HepG2 (cell line): ENCODE results near the gene HIVEP2. TPM values are rescaled to one million over a fixed set of nuclear protein-coding genes. Genes with fewer than 3 reads are reported as not detected.

Experiments used
- ATAC-seq: fragments of 200-7000 bp; cut with Tn5 transposase; 3 replicates; pipeline ENCODE4 v1.9.1; 2020; ENCODE audit warnings: mild to moderate bottlenecking, moderate library complexity
- BruUV-seq: library from RNA; stranded (reverse); fragments of 400-500 nt; replicated peaks from 2 replicates; lab custom pipeline; 2021; lab: Mats Ljungman, UMichigan
- CTCF ChIA-PET: fragments of 300-600 bp; formaldehyde crosslinking; extraction: SDS; loops from one replicate; lab custom pipeline; 2021; ENCODE audit warnings: low total read pairs, inconsistent platforms, low intra/inter-chr PET ratio; lab: Yijun Ruan, JAX
- POLR2A ChIA-PET: fragments of 350-600 bp; sonication (Branson Sonifier 250); formaldehyde crosslinking; loops from one replicate; lab custom pipeline; 2020; ENCODE audit warnings: antibody characterized with exemption, inconsistent platforms; lab: Yijun Ruan, JAX
- DNase-seq: peaks from one replicate; pipeline ENCODE4 v3.0.0-alpha.2; 2015; ENCODE audit warnings: low spot score
- FAIRE-seq: peaks from 3 replicates; lab custom pipeline; 2011; peaks lifted over from hg19 to GRCh38; lab: Jason Lieb, UNC
- H2AFZ ChIP-seq: one replicate; pipeline ENCODE4 v1.6.1; 2011; ENCODE audit warnings: low read length, inconsistent platforms
- H3K27ac ChIP-seq: fragments of 300-600 bp; 3 replicates; pipeline ENCODE4 v1.8.0; 2011; ENCODE audit warnings: mixed run types, mild to moderate bottlenecking, mixed read lengths, low read length, inconsistent platforms; ENCODE audit not compliant: insufficient read depth; ENCODE audit errors: extremely low read length
- H3K27me3 ChIP-seq, 2 experiments: fragments of 200-600 bp in 1 of 2; 2 replicates in 1 of 2; 3 replicates in 1 of 2; pipeline versions ENCODE4 v1.6.0 to v1.8.0; 2011; ENCODE audit warnings: low read length in 2 of 2, mild to moderate bottlenecking in 2 of 2, moderate library complexity in 2 of 2, inconsistent platforms in 1 of 2; ENCODE audit not compliant: insufficient read depth in 2 of 2, control insufficient read depth in 1 of 2
- H3K36me3 ChIP-seq, 2 experiments: fragments of 200-600 bp in 1 of 2; replicated peaks in 1 of 2; 2 replicates in 1 of 2; 3 replicates in 1 of 2; pipeline versions ENCODE4 v1.5.1 to v1.8.0; 2011; ENCODE audit warnings: low read length in 2 of 2, inconsistent platforms in 1 of 2; ENCODE audit not compliant: insufficient read depth in 2 of 2, control insufficient read depth in 1 of 2
- H3K4me1 ChIP-seq: 2 replicates; pipeline ENCODE4 v1.5.1; 2012; ENCODE audit warnings: low read length, inconsistent platforms; ENCODE audit not compliant: insufficient read depth
- H3K4me2 ChIP-seq: 2 replicates; pipeline ENCODE4 v1.6.0; 2011; ENCODE audit warnings: low read depth, low read length, inconsistent platforms
- H3K4me3 ChIP-seq, 3 experiments: fragments of 200-600 bp in 1 of 3; sonication (generic), shearing (Covaris generic) in 1 of 3; replicated peaks in 1 of 3; 2 replicates each; pipeline ENCODE4 v1.5.1; 2011 to 2016; ENCODE audit warnings: low read length in 3 of 3, inconsistent platforms in 2 of 3, low read depth in 2 of 3, mild to moderate bottlenecking in 2 of 3, control low read depth in 1 of 3, mixed read lengths in 1 of 3; ENCODE audit not compliant: insufficient read depth in 1 of 3
- H3K79me2 ChIP-seq: one replicate; pipeline ENCODE4 v1.6.1; 2011; ENCODE audit warnings: low read length, inconsistent platforms; ENCODE audit not compliant: insufficient read depth
- H3K9ac ChIP-seq: 2 replicates; pipeline ENCODE4 v1.6.0; 2011; ENCODE audit warnings: mild to moderate bottlenecking, low read depth, low read length, inconsistent platforms; ENCODE audit not compliant: insufficient read depth
- H3K9me3 ChIP-seq: 2 replicates; pipeline ENCODE4 v1.5.1; 2012; ENCODE audit warnings: mild to moderate bottlenecking, low read length
- H4K20me1 ChIP-seq: 2 replicates; pipeline ENCODE4 v1.6.0; 2011; ENCODE audit warnings: inconsistent platforms, mild to moderate bottlenecking, low read length, moderate library complexity; ENCODE audit not compliant: insufficient read depth
- CBFB ChIP-seq: sonication (generic); formaldehyde crosslinking; IDR thresholded peaks from 2 replicates; pipeline ENCODE4 v1.4.0; 2020; ENCODE audit warnings: missing genetic modification reagents
- CHCHD3 ChIP-seq: sonication (generic); formaldehyde crosslinking; IDR thresholded peaks from 2 replicates; pipeline ENCODE4 v1.8.0; 2022; ENCODE audit warnings: mild to moderate bottlenecking, missing genetic modification reagents, moderate library complexity
- GRHL1 ChIP-seq: sonication (generic); formaldehyde crosslinking; conservative IDR thresholded peaks from 2 replicates; pipeline ENCODE4 v1.8.0; 2022; ENCODE audit warnings: missing genetic modification reagents
- PRPF4 ChIP-seq: fragments of 200-400 bp; formaldehyde crosslinking; IDR thresholded peaks from 2 replicates; pipeline ENCODE4 v1.6.1; 2016; ENCODE audit warnings: low read length, low read depth; ENCODE audit not compliant: poor library complexity, severe bottlenecking
- ZBTB1 ChIP-seq: sonication (generic); formaldehyde crosslinking; IDR thresholded peaks from 2 replicates; pipeline ENCODE4 v1.4.0; 2020; ENCODE audit warnings: missing genetic modification reagents, borderline replicate concordance
- ZMYM4 ChIP-seq: sonication (generic); formaldehyde crosslinking; IDR thresholded peaks from 2 replicates; pipeline ENCODE4 v1.8.1; 2023; ENCODE audit warnings: mild to moderate bottlenecking, missing genetic modification reagents
- ZNF232 ChIP-seq: sonication (generic); formaldehyde crosslinking; IDR thresholded peaks from 2 replicates; pipeline ENCODE4 v1.4.0; 2020; ENCODE audit warnings: missing genetic modification reagents, borderline replicate concordance
- ZNF354B ChIP-seq: sonication (generic); formaldehyde crosslinking; IDR thresholded peaks from 2 replicates; pipeline ENCODE4 v1.8.0; 2022; ENCODE audit warnings: mild to moderate bottlenecking, missing genetic modification reagents
- ZNF446 ChIP-seq: sonication (generic); formaldehyde crosslinking; IDR thresholded peaks from 2 replicates; pipeline ENCODE4 v1.5.0; 2020; ENCODE audit warnings: mild to moderate bottlenecking, missing genetic modification reagents
- WGBS: methylation state at CpG from one replicate; pipeline ENCODE4 v1.1.6; 2017; ENCODE audit warnings: low lambda C conversion rate; 5-methylcytosine and 5-hydroxymethylcytosine counted together
- in situ Hi-C: cut with HindIII; loops from 2 replicates; pipeline ENCODE4 v1.10.0; 2017; ENCODE audit warnings: low pct_unique_long_range_greater_than_20kb; ENCODE audit not compliant: extremely low pct_ligation_motif_present
- intact Hi-C: fragments of 100-400 bp; cut with micrococcal nuclease; formaldehyde crosslinking; loops from one replicate; pipeline ENCODE4 v1.10.0; 2022; ENCODE audit not compliant: unreplicated experiment
- polyA plus RNA-seq, 8 experiments: library from polyadenylated mRNA; depleted of rRNA in 3 of 8; stranded (reverse) in 7 of 8; unstranded in 1 of 8; fragments of >200 nt; fragmentation: Illumina TruSeq in 4 of 8; extraction: Trizol in 4 of 8; gene quantifications; 2 replicates each; pipeline versions ENCODE4 v1.2.1 to v1.2.3, GENCODE V29; 2011 to 2016; ENCODE audit warnings: low read depth in 4 of 8, missing spikeins in 1 of 8, mixed read lengths in 1 of 8; ENCODE audit not compliant: insufficient read depth in 1 of 8
- total RNA-seq, 5 experiments: library from RNA; depleted of rRNA; stranded (reverse); fragments of >200 nt; fragmentation: Illumina TruSeq; extraction: Trizol; gene quantifications; 2 replicates each; pipeline ENCODE4 v1.2.3, GENCODE V29; 2016; ENCODE audit warnings: low read depth in 1 of 5
- TF ChIP-seq, protein P1 (sequence below): conservative IDR thresholded peaks from 2 replicates; pipeline ENCODE4 v1.6.1; 2018; ENCODE audit warnings: missing genetic modification reagents
- TF ChIP-seq, protein P2 (sequence below): sonication (generic); formaldehyde crosslinking; IDR thresholded peaks from 2 replicates; pipeline ENCODE4 v1.5.0; 2020; ENCODE audit warnings: mild to moderate bottlenecking, missing genetic modification reagents
- TF ChIP-seq, protein P3 (sequence below): sonication (generic); formaldehyde crosslinking; IDR thresholded peaks from 2 replicates; pipeline ENCODE4 v1.4.0; 2020; ENCODE audit warnings: missing genetic modification reagents, mild to moderate bottlenecking, borderline replicate concordance
- TF ChIP-seq, protein P4 (sequence below): IDR thresholded peaks from 2 replicates; pipeline ENCODE4 v1.6.1; 2012; ENCODE audit warnings: low read length, improper control_type of control experiment

HIVEP2 gene
- total and polyA plus RNA-seq, 2 of the 13 experiments (the other 11 are each of a cell fraction or from before 2014, with no cell fraction given): 3.4 to 12.9 TPM

DNA sequence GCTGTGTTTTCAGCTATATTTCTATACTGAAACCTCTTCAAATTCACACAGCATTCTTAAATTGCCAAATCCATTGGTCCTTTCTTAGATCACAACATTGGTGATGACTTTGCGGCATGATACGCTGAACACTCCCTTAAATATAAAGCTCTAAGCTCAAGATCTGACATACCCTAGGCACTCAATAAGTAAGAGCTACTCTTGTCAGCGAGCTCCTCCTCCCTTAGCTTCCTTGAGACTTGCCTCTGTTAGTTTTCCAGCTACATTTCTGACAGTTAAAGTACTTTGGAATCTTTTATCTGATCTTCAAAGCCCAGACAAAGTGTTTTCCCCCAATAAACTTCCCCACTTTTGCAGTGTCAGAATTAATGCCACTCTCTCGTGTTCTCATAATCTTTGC is 117.0 kb downstream of the HIVEP2 start (continued):
- TF ChIP-seq, protein P1, sequence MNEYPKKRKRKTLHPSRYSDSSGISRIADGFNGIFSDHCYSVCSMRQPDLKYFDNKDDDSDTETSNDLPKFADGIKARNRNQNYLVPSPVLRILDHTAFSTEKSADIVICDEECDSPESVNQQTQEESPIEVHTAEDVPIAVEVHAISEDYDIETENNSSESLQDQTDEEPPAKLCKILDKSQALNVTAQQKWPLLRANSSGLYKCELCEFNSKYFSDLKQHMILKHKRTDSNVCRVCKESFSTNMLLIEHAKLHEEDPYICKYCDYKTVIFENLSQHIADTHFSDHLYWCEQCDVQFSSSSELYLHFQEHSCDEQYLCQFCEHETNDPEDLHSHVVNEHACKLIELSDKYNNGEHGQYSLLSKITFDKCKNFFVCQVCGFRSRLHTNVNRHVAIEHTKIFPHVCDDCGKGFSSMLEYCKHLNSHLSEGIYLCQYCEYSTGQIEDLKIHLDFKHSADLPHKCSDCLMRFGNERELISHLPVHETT: no peak
- no peak for TF ChIP-seq ZNF446
- no peak for TF ChIP-seq GRHL1 (CRISPR knock-in tag)
- TF ChIP-seq CBFB (CRISPR knock-in tag): no peak
- TF ChIP-seq ZNF232: no peak
- no peak for TF ChIP-seq CHCHD3 (CRISPR knock-in tag)
- no peak for TF ChIP-seq ZBTB1
- TF ChIP-seq, protein P2, sequence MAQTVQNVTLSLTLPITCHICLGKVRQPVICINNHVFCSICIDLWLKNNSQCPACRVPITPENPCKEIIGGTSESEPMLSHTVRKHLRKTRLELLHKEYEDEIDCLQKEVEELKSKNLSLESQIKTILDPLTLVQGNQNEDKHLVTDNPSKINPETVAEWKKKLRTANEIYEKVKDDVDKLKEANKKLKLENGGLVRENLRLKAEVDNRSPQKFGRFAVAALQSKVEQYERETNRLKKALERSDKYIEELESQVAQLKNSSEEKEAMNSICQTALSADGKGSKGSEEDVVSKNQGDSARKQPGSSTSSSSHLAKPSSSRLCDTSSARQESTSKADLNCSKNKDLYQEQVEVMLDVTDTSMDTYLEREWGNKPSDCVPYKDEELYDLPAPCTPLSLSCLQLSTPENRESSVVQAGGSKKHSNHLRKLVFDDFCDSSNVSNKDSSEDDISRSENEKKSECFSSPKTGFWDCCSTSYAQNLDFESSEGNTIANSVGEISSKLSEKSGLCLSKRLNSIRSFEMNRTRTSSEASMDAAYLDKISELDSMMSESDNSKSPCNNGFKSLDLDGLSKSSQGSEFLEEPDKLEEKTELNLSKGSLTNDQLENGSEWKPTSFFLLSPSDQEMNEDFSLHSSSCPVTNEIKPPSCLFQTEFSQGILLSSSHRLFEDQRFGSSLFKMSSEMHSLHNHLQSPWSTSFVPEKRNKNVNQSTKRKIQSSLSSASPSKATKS (CRISPR knock-in tag): no peak

DNA sequence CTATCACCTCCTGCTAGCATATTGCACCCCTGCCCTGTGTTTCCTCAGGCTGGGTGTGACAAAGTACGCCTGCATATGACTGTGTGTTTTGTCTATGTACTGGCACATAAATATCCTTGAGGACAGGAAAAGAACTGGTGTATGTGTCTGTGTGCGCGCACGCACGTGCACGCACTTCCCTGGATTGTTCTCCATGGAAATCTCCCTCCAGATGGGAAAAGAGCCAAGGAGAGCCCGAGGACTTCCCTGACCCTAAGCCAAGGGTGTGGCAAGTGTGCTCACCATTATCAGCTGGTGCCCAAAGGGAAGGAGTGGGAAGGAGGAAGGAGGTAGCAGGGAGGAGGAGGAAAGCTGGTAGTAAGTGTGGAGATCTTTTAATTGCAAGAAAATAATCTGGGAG is 117.6 kb downstream of the HIVEP2 start:
- H3K9me3 ChIP-seq: no peaks in the 10 kb centered on the region
- BruUV-seq: no TSS peak
- no peaks in the 10 kb centered on the region for H4K20me1 ChIP-seq
- no peaks in the 10 kb centered on the region for H3K4me1 ChIP-seq
- FAIRE-seq (no peak), DNase-seq (no peak), ATAC-seq (no peak)
- H3K36me3 ChIP-seq: no peaks in the 10 kb centered on the region; a peak in 1 of 5 replicates
- ChIA-PET POLR2A (no interaction called here), CTCF (no interaction called here)
- no peaks in the 10 kb centered on the region for H3K27me3 ChIP-seq
- WGBS: 87% methylated on average over 7 of the region's 7 CpGs
- H3K79me2 ChIP-seq: no peaks in the 10 kb centered on the region
- in situ Hi-C loops (no loop called here), intact Hi-C loops (no loop called here)
- no peak overlapping the region for H3K9ac ChIP-seq
- no peak overlapping the region for H3K4me2 ChIP-seq
- H3K4me3 ChIP-seq: no peak overlapping the region
- H3K27ac ChIP-seq: no peak overlapping the region
- no peak overlapping the region for H2AFZ ChIP-seq
- TF ChIP-seq, protein P3, sequence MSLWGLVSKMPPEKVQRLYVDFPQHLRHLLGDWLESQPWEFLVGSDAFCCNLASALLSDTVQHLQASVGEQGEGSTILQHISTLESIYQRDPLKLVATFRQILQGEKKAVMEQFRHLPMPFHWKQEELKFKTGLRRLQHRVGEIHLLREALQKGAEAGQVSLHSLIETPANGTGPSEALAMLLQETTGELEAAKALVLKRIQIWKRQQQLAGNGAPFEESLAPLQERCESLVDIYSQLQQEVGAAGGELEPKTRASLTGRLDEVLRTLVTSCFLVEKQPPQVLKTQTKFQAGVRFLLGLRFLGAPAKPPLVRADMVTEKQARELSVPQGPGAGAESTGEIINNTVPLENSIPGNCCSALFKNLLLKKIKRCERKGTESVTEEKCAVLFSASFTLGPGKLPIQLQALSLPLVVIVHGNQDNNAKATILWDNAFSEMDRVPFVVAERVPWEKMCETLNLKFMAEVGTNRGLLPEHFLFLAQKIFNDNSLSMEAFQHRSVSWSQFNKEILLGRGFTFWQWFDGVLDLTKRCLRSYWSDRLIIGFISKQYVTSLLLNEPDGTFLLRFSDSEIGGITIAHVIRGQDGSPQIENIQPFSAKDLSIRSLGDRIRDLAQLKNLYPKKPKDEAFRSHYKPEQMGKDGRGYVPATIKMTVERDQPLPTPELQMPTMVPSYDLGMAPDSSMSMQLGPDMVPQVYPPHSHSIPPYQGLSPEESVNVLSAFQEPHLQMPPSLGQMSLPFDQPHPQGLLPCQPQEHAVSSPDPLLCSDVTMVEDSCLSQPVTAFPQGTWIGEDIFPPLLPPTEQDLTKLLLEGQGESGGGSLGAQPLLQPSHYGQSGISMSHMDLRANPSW (CRISPR knock-in tag): no peak
- TF ChIP-seq, protein P4, sequence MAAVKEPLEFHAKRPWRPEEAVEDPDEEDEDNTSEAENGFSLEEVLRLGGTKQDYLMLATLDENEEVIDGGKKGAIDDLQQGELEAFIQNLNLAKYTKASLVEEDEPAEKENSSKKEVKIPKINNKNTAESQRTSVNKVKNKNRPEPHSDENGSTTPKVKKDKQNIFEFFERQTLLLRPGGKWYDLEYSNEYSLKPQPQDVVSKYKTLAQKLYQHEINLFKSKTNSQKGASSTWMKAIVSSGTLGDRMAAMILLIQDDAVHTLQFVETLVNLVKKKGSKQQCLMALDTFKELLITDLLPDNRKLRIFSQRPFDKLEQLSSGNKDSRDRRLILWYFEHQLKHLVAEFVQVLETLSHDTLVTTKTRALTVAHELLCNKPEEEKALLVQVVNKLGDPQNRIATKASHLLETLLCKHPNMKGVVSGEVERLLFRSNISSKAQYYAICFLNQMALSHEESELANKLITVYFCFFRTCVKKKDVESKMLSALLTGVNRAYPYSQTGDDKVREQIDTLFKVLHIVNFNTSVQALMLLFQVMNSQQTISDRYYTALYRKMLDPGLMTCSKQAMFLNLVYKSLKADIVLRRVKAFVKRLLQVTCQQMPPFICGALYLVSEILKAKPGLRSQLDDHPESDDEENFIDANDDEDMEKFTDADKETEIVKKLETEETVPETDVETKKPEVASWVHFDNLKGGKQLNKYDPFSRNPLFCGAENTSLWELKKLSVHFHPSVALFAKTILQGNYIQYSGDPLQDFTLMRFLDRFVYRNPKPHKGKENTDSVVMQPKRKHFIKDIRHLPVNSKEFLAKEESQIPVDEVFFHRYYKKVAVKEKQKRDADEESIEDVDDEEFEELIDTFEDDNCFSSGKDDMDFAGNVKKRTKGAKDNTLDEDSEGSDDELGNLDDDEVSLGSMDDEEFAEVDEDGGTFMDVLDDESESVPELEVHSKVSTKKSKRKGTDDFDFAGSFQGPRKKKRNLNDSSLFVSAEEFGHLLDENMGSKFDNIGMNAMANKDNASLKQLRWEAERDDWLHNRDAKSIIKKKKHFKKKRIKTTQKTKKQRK: no peak
- no peak for TF ChIP-seq ZMYM4 (CRISPR knock-in tag)
- TF ChIP-seq ZNF354B (CRISPR knock-in tag): no peak
- no peak for TF ChIP-seq PRPF4
